ENCODE results near the gene TMEM88.

Gene TMEM88

DNA sequence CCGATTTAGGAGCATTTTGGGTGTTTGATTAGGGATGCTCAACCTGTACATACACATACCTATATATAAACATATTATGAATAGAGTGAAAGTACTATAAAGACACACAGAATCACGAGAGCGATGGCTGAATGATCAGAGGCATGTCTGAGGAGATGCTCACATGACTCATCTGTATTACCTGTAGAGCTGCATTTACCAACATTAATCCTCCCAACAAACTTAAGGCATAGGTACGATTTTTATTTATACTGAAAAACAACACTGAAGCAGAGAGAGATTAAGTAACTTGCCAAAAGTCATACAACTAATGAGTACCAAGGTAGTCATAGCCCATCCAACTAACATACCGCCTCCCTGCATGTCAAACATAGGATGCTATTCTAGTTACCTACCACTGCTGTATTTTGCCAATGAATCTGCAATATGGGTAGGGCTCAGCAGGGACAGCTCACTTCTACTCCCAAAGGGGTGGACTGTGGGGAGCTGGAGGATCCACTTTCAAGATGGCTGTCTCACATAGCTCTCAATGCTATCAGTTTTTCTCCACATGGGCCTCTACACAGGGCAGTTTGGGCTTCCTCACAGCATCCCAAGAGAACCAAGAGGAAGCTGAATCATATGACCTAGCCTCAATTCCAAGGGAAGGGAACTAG is 10.3 kb downstream of the TMEM88 start:
- no peak overlapping the region for H3K4me3 ChIP-seq (ENCODE audit: low read depth in 1 of 2, low read length in 2 of 2)
- no peak overlapping the region for H3K27ac ChIP-seq (ENCODE audit: low read length)
- peaks cover 0 to 3% of the 10 kb centered on the region in 2 donors for H3K4me1 ChIP-seq (ENCODE audit: control insufficient read depth in 1 of 2, insufficient read depth in 2 of 2, low read length in 2 of 2)
- no peaks in the 10 kb centered on the region for H3K9me3 ChIP-seq (ENCODE audit: control insufficient read depth in 1 of 2, low read length in 2 of 2)
- H3K36me3 ChIP-seq (ENCODE audit: control insufficient read depth in 1 of 2, insufficient read depth in 2 of 2, low read length in 2 of 2), result peaks cover 8 to 17% of the 10 kb centered on the region in 2 donors
- no peaks in the 10 kb centered on the region for H3K27me3 ChIP-seq (ENCODE audit: low read depth, low read length)

DNA sequence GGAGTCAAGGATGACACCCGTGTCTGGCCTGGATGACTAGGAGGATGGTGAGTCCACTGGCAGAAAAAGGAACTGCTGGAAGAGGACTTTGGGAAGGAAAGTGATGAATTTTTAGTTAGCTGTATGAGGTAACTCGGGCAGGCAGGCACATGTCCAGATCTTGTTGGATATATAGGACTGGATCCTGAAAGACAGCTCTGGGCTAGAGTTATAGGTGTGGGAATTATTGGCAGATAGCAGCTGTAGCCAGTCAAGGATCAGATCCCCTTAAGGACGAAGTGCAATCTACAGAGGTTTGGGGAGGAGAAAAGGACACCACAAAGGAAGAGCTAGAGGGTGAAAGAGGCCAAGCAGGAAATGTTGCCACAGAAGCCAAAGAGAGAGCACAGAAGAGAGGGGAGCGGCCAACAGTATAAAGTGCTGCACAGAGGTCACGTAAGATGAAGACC is 13.0 kb downstream of the TMEM88 start:
- no peaks in the 10 kb centered on the region for H3K27me3 ChIP-seq (ENCODE audit: low read depth, low read length)
- peaks cover 0 to 3% of the 10 kb centered on the region in 2 donors for H3K4me1 ChIP-seq (ENCODE audit: control insufficient read depth in 1 of 2, insufficient read depth in 2 of 2, low read length in 2 of 2)
- no peaks in the 10 kb centered on the region for H3K9me3 ChIP-seq (ENCODE audit: control insufficient read depth in 1 of 2, low read length in 2 of 2)
- no peak overlapping the region for H3K27ac ChIP-seq (ENCODE audit: low read length)
- H3K4me3 ChIP-seq (ENCODE audit: low read depth in 1 of 2, low read length in 2 of 2), result no peak overlapping the region
- peaks cover 0 to 4% of the 10 kb centered on the region in 2 donors for H3K36me3 ChIP-seq (ENCODE audit: control insufficient read depth in 1 of 2, insufficient read depth in 2 of 2, low read length in 2 of 2)

- Histone ChIP-seq H3K4me3 (ENCODE audit: low read depth in 1 of 2, low read length in 2 of 2) (no peak overlapping the region), H3K36me3 (ENCODE audit: control insufficient read depth in 1 of 2, insufficient read depth in 2 of 2, low read length in 2 of 2) (peaks cover 4 to 6% of the 10 kb centered on the region in 2 donors), H3K27me3 (ENCODE audit: low read depth, low read length) (no peaks in the 10 kb centered on the region), H3K9me3 (ENCODE audit: control insufficient read depth in 1 of 2, low read length in 2 of 2) (no peaks in the 10 kb centered on the region), H3K27ac (ENCODE audit: low read length) (no peak overlapping the region), H3K4me1 (ENCODE audit: control insufficient read depth in 1 of 2, insufficient read depth in 2 of 2, low read length in 2 of 2) (no peaks in the 10 kb centered on the region)
Measured at GRCh38 chr17:7873051-7873450, 18.2 kb downstream of the TMEM88 start.

DNA sequence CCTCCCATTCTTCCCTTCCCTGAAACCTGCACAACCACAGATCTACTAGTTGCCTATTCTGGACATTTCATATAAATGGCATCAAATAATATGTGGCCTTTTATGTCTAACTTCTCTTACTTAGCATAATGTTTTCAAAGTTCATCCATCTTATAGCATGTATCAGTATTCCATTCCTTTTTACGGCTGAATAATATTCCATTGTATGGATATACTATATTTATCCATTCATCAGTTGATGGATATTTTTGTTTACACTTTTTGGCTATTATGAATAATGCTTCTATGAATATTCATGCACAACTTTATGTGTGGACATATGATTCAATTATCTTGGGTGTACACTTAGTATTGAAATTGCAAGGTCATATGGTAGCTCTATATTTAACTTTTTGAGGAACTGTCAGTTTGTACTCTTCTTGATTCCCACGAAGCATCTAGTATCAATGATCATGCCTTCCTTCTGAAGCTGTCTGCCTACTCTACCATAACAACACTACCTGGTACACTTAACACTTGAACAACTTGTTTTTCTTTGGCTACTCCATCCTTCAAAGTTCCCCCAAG is 21.0 kb downstream of the TMEM88 start:
- Histone ChIP-seq H3K36me3 (ENCODE audit: control insufficient read depth in 1 of 2, insufficient read depth in 2 of 2, low read length in 2 of 2) (peaks cover 10 to 14% of the 10 kb centered on the region in 2 donors), H3K4me1 (ENCODE audit: control insufficient read depth in 1 of 2, insufficient read depth in 2 of 2, low read length in 2 of 2) (peaks cover under 1 to 3% of the 10 kb centered on the region in 2 donors), H3K9me3 (ENCODE audit: control insufficient read depth in 1 of 2, low read length in 2 of 2) (no peaks in the 10 kb centered on the region), H3K27ac (ENCODE audit: low read length) (no peak overlapping the region), H3K27me3 (ENCODE audit: low read depth, low read length) (no peaks in the 10 kb centered on the region), H3K4me3 (ENCODE audit: low read depth in 1 of 2, low read length in 2 of 2) (no peak overlapping the region)

DNA sequence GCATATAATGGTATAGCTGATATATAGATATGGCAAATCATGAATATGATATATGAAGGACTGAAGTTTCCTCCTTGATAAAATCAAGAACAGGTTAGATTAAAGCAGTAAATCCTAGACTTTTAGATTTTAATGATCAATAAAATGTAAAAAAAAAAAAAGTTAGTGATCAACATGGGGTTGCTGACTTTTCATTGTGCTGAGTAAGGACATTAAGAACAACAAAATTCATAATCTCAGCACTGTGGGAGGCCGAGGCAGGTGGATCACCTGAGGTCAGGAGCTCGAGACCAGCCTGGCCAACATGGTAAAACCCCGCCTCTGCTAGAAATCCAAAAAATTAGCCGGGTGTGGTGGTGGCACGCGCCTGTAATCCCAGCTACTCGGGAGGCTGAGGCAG is 23.4 kb downstream of the TMEM88 start:
- no peak overlapping the region for H3K27ac ChIP-seq (ENCODE audit: low read length)
- no peaks in the 10 kb centered on the region for H3K27me3 ChIP-seq (ENCODE audit: low read depth, low read length)
- no peaks in the 10 kb centered on the region for H3K9me3 ChIP-seq (ENCODE audit: control insufficient read depth in 1 of 2, low read length in 2 of 2)
- no peak overlapping the region for H3K4me3 ChIP-seq (ENCODE audit: low read depth in 1 of 2, low read length in 2 of 2)
- H3K4me1 ChIP-seq (ENCODE audit: control insufficient read depth in 1 of 2, insufficient read depth in 2 of 2, low read length in 2 of 2), result peaks cover 19 to 23% of the 10 kb centered on the region in 2 donors
- H3K36me3 ChIP-seq (ENCODE audit: control insufficient read depth in 1 of 2, insufficient read depth in 2 of 2, low read length in 2 of 2), result peaks cover 10 to 15% of the 10 kb centered on the region in 2 donors

DNA sequence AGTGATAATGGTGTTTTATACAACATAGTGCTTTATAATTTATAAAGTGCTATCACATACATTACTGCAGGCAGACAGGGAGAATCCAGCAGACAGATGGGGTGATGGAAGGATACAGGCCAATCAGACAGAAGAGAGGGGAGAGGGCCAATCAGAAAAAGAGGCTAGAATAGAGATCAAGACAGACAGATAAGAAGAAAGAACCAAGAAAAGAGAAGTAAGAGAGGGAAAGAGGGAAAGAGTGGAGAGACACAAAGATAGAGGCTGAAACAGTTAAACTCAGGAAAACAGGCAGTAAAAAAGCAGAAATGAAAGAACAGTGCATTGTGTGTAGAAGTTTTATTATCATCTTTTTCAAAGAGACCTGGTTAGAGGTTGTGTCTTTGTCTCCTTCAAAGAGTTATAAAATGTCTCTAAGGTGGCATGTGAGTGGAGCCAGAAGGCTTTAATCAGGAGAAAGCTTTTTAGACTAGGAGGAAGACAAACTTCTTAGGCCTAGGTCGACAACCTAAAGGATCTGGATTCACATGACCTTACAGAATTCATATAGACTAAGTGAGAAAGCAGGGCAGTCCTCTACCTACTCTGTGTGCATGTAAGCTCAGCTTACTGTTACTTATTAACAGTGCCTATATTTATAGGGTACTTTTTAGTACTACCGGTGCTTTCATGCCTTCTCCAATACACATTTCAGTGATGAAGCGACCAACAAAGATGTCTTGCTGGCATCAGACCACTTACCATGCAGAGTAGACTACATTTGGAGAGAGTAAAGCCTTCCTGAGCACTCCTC is 25.4 kb downstream of the TMEM88 start:
- Histone ChIP-seq H3K4me3 (ENCODE audit: low read depth in 1 of 2, low read length in 2 of 2) (no peak overlapping the region), H3K4me1 (ENCODE audit: control insufficient read depth in 1 of 2, insufficient read depth in 2 of 2, low read length in 2 of 2) (peaks cover 19 to 27% of the 10 kb centered on the region in 2 donors), H3K27me3 (ENCODE audit: low read depth, low read length) (no peaks in the 10 kb centered on the region), H3K36me3 (ENCODE audit: control insufficient read depth in 1 of 2, insufficient read depth in 2 of 2, low read length in 2 of 2) (peaks cover 10 to 11% of the 10 kb centered on the region in 2 donors), H3K27ac (ENCODE audit: low read length) (no peak overlapping the region), H3K9me3 (ENCODE audit: control insufficient read depth in 1 of 2, low read length in 2 of 2) (no peaks in the 10 kb centered on the region)

- H3K36me3 ChIP-seq (ENCODE audit: control insufficient read depth in 1 of 2, insufficient read depth in 2 of 2, low read length in 2 of 2), result peaks cover 9 to 10% of the 10 kb centered on the region in 2 donors
- no peaks in the 10 kb centered on the region for H3K27me3 ChIP-seq (ENCODE audit: low read depth, low read length)
- H3K4me1 ChIP-seq (ENCODE audit: control insufficient read depth in 1 of 2, insufficient read depth in 2 of 2, low read length in 2 of 2), result peaks cover 21 to 32% of the 10 kb centered on the region in 2 donors
- H3K9me3 ChIP-seq (ENCODE audit: control insufficient read depth in 1 of 2, low read length in 2 of 2), result no peaks in the 10 kb centered on the region
- H3K4me3 ChIP-seq (ENCODE audit: low read depth in 1 of 2, low read length in 2 of 2), result no peak overlapping the region
- H3K27ac ChIP-seq (ENCODE audit: low read length), result peak overlapping the region; percentile 6
Measured at GRCh38 chr17:7881276-7882054, 26.6 kb downstream of the TMEM88 start.

- H3K36me3 ChIP-seq (ENCODE audit: control insufficient read depth in 1 of 2, insufficient read depth in 2 of 2, low read length in 2 of 2), result peaks cover 9 to 10% of the 10 kb centered on the region in 2 donors
- H3K27me3 ChIP-seq (ENCODE audit: low read depth, low read length), result no peaks in the 10 kb centered on the region
- peaks cover 27 to 38% of the 10 kb centered on the region in 2 donors for H3K4me1 ChIP-seq (ENCODE audit: control insufficient read depth in 1 of 2, insufficient read depth in 2 of 2, low read length in 2 of 2)
- no peaks in the 10 kb centered on the region for H3K9me3 ChIP-seq (ENCODE audit: control insufficient read depth in 1 of 2, low read length in 2 of 2)
- peak overlapping the region; percentile 6 for H3K27ac ChIP-seq (ENCODE audit: low read length)
- H3K4me3 ChIP-seq (ENCODE audit: low read depth in 1 of 2, low read length in 2 of 2), result no peak overlapping the region
Measured at GRCh38 chr17:7882068-7882467, 27.2 kb downstream of the TMEM88 start.

- peaks cover 7 to 9% of the 10 kb centered on the region in 2 donors for H3K36me3 ChIP-seq (ENCODE audit: control insufficient read depth in 1 of 2, insufficient read depth in 2 of 2, low read length in 2 of 2)
- no peaks in the 10 kb centered on the region for H3K27me3 ChIP-seq (ENCODE audit: low read depth, low read length)
- H3K27ac ChIP-seq (ENCODE audit: low read length), result peak overlapping the region; percentile 54
- no peak overlapping the region for H3K4me3 ChIP-seq (ENCODE audit: low read depth in 1 of 2, low read length in 2 of 2)
- peaks cover 28 to 44% of the 10 kb centered on the region in 2 donors for H3K4me1 ChIP-seq (ENCODE audit: control insufficient read depth in 1 of 2, insufficient read depth in 2 of 2, low read length in 2 of 2)
- H3K9me3 ChIP-seq (ENCODE audit: control insufficient read depth in 1 of 2, low read length in 2 of 2), result no peaks in the 10 kb centered on the region
Measured at GRCh38 chr17:7882629-7883028, 27.8 kb downstream of the TMEM88 start.

DNA sequence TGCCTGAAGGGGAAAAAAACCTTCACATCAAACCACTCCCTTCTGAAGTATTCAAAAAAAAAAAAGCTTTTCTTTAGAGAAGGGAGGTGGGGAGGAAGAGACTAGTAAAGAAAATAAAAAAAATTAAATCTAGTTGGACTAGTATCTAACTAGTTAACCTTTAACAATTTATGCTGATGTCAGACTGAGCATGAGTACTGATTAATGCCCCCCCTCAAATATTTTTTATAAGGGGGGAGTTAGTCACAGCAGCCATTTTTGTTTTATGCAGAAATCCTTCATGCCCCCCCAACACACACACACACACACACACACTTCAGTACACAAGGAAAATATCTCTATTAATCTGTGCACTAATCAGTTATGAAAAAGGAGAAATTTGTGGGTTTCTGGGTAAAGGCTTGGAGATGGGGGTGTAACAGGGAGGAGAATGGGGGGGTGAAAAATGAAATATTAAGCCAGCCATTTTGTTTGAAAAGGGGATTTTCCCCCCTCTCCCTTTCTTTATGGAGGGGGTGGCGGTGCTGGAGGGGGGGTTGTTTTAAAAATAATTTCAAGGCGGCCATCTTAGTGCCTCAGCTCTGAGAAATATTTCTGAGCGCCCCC is 29.0 kb downstream of the TMEM88 start:
- Histone ChIP-seq H3K4me1 (ENCODE audit: control insufficient read depth in 1 of 2, insufficient read depth in 2 of 2, low read length in 2 of 2) (peaks cover 37 to 56% of the 10 kb centered on the region in 2 donors), H3K27me3 (ENCODE audit: low read depth, low read length) (no peaks in the 10 kb centered on the region), H3K36me3 (ENCODE audit: control insufficient read depth in 1 of 2, insufficient read depth in 2 of 2, low read length in 2 of 2) (peaks cover 6 to 9% of the 10 kb centered on the region in 2 donors), H3K27ac (ENCODE audit: low read length) (peak overlapping the region; percentile 54), H3K4me3 (ENCODE audit: low read depth in 1 of 2, low read length in 2 of 2) (peak overlapping the region in 1 of 2 donors; percentile 18), H3K9me3 (ENCODE audit: control insufficient read depth in 1 of 2, low read length in 2 of 2) (no peaks in the 10 kb centered on the region)

Measured in muscle layer of duodenum (tissue), 2 donors.